ENCODE data around the gene SLC13A1. TPM values are rescaled to one million over a fixed set of nuclear protein-coding genes. Genes with fewer than 3 reads are reported as not detected.

The SLC13A1 gene
- total RNA-seq, 1 donor from 2014 or later = not detected

GRCh38 chr7:123208793-123209192 is 9.0 kb upstream of the SLC13A1 start:
- no peaks in the 10 kb centered on the region for H3K27me3 Mint-ChIP-seq (ENCODE audit: insufficient read depth, low read depth)
- no peaks in the 10 kb centered on the region for H3K4me1 Mint-ChIP-seq
- no peaks in the 10 kb centered on the region for H3K27me3 ChIP-seq

GRCh38 chr7:123204206-123204835 is 4.6 kb upstream of the SLC13A1 start:
- Histone ChIP-seq H3F3A (ENCODE audit: low read depth) (no peaks in the 10 kb centered on the region), H4K20me1 (ENCODE audit: low read depth) (no peaks in the 10 kb centered on the region), H2AFZ (replicated peaks) (no peak overlapping the region), H3K4me1 (no peaks in the 10 kb centered on the region), H3K9ac (no peak overlapping the region), H3K4me2 (no peak overlapping the region), H3K9me3 (ENCODE audit: low read depth) (no peaks in the 10 kb centered on the region), H3K79me2 (ENCODE audit: low read depth) (no peaks in the 10 kb centered on the region), H3K27ac (no peak overlapping the region), H3K27me3 (no peaks in the 10 kb centered on the region), H3K36me3 (no peaks in the 10 kb centered on the region), H3K4me3 (no peak overlapping the region)
- no peaks in the 10 kb centered on the region for H3K36me3 Mint-ChIP-seq
- no peaks in the 10 kb centered on the region for H3K4me1 Mint-ChIP-seq
- no peak overlapping the region for H3K27ac Mint-ChIP-seq
- H3K4me3 Mint-ChIP-seq = no peak overlapping the region
- H3K9me3 Mint-ChIP-seq = no peaks in the 10 kb centered on the region
- no peak for DNase-seq (ENCODE audit: low spot score)
- H3K27me3 Mint-ChIP-seq (ENCODE audit: insufficient read depth, low read depth) = peaks cover 2% of the 10 kb centered on the region
- no peak for TF ChIP-seq EZH2phosphoT487 (IDR thresholded peaks at IDR 0.05)
- TF ChIP-seq EZH2 (IDR thresholded peaks at IDR 0.05) = no peak
- no peak for TF ChIP-seq CTCF (IDR thresholded peaks at IDR 0.05)

More at GRCh38 chr7:123208793-123209192, 9.0 kb upstream of the SLC13A1 start:
- Histone ChIP-seq H3K4me3 (no peak overlapping the region), H3K79me2 (ENCODE audit: low read depth) (no peaks in the 10 kb centered on the region), H2AFZ (replicated peaks) (no peak overlapping the region), H3K4me1 (no peaks in the 10 kb centered on the region), H4K20me1 (ENCODE audit: low read depth) (no peaks in the 10 kb centered on the region), H3K27ac (no peak overlapping the region), H3K36me3 (no peaks in the 10 kb centered on the region), H3K9me3 (ENCODE audit: low read depth) (no peaks in the 10 kb centered on the region), H3K9ac (no peak overlapping the region), H3K4me2 (no peak overlapping the region), H3F3A (ENCODE audit: low read depth) (peaks cover 18% of the 10 kb centered on the region)
- H3K4me3 Mint-ChIP-seq = no peak overlapping the region
- TF ChIP-seq EZH2 (IDR thresholded peaks at IDR 0.05) (no peak), CTCF (IDR thresholded peaks at IDR 0.05) (peak; percentile 50), EZH2phosphoT487 (IDR thresholded peaks at IDR 0.05) (no peak)
- peak; percentile 43 for DNase-seq (ENCODE audit: low spot score)
- H3K9me3 Mint-ChIP-seq = no peaks in the 10 kb centered on the region
- no peaks in the 10 kb centered on the region for H3K36me3 Mint-ChIP-seq
- H3K27ac Mint-ChIP-seq = no peak overlapping the region

GRCh38 chr7:123201901-123202300 is 2.1 kb upstream of the SLC13A1 start:
- Histone ChIP-seq H3K27ac (no peak overlapping the region), H3K4me1 (no peaks in the 10 kb centered on the region), H3K27me3 (no peaks in the 10 kb centered on the region), H3K79me2 (ENCODE audit: low read depth) (no peaks in the 10 kb centered on the region), H2AFZ (replicated peaks) (no peak overlapping the region), H3K9me3 (ENCODE audit: low read depth) (no peaks in the 10 kb centered on the region), H3K4me3 (no peak overlapping the region), H3K4me2 (no peak overlapping the region), H3K36me3 (no peaks in the 10 kb centered on the region), H4K20me1 (ENCODE audit: low read depth) (no peaks in the 10 kb centered on the region), H3K9ac (no peak overlapping the region), H3F3A (ENCODE audit: low read depth) (no peaks in the 10 kb centered on the region)
- TF ChIP-seq EZH2phosphoT487 (IDR thresholded peaks at IDR 0.05) (no peak), CTCF (IDR thresholded peaks at IDR 0.05) (no peak), EZH2 (IDR thresholded peaks at IDR 0.05) (no peak)
- DNase-seq (ENCODE audit: low spot score) = no peak
- Mint-ChIP-seq H3K9me3 (no peaks in the 10 kb centered on the region), H3K4me1 (no peaks in the 10 kb centered on the region), H3K27me3 (ENCODE audit: insufficient read depth, low read depth) (peaks cover 2% of the 10 kb centered on the region), H3K27ac (no peak overlapping the region), H3K36me3 (no peaks in the 10 kb centered on the region), H3K4me3 (no peak overlapping the region)

All from neural progenitor cell (in vitro differentiated cells).